Stimulated activated CD4-positive, alpha-beta T cell treated with anti-CD3 and anti-CD28 coated beads, Interleukin-15, amount 100 ng/mL, for 1 hour (primary cell): ENCODE results near the gene SLC10A7.
A peak's percentile ranks its signal among the peaks of the same experiment; 100 is the strongest.

ENCODE experiments used
- DNase-seq, 2 donors: peaks; one replicate each; pipeline ENCODE4 v3.0.0-alpha.2; 2020; ENCODE audit warnings: low read depth in 1 of 2, low spot score in 1 of 2

SLC10A7 gene

GRCh38 chr4:146263793-146264192 lies 257.9 kb downstream of the SLC10A7 start:
- DNase-seq = no peak

- no peak for DNase-seq
These were observed 260.7 kb downstream of the SLC10A7 start for GRCh38 chr4:146261041-146261440.

- DNase-seq = no peak
These were observed 261.2 kb downstream of the SLC10A7 start for GRCh38 chr4:146260521-146260920.

GRCh38 chr4:146257511-146257910 lies 264.2 kb downstream of the SLC10A7 start:
- DNase-seq = no peak

DNA sequence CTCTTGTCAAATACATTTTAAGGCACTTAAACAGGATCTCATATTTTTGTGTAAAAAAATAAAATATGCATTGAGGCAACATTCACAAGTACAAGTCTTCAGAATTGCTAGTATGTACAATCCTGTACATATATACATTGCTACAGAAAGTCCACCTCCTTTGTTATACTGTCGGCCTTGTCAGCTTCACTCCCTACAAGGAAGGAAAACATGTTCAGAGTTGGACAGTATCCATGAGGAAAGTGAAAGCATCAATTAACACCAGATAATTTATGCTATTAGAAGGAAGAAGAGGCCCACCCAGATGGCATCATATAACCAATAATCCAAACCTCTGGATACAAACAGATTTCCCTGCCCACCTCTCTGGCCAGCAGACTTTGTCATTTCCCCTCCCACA lies 265.4 kb downstream of the SLC10A7 start:
- no peak for DNase-seq

- no peak for DNase-seq
These were observed 265.9 kb downstream of the SLC10A7 start for GRCh38 chr4:146255874-146256273.

GRCh38 chr4:146255463-146255862 lies 266.3 kb downstream of the SLC10A7 start:
- no peak for DNase-seq

GRCh38 chr4:146252969-146253611 lies 268.6 kb downstream of the SLC10A7 start:
- no peak for DNase-seq

DNA sequence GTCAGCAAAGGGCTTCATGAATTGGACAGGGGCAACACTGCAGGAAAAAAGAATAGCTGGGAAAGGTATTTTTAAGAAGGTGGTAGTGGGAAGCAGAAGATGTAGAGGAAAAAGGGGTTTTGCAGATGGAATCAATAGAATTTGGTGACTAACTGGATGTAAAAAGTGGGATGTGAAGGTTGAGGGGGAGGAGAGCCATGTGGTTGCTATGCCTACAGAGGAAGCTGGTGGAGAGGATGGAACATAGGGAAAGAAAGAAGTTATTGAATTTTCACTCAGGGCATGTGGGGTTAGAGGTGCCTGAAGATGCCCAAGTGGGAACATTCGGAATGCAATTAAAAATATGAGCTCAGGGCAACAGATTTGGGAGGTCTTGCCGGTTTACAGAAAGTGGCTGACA lies 274.4 kb downstream of the SLC10A7 start:
- DNase-seq = no peak

GRCh38 chr4:146246381-146246780 lies 275.4 kb downstream of the SLC10A7 start:
- DNase-seq = no peak

DNA sequence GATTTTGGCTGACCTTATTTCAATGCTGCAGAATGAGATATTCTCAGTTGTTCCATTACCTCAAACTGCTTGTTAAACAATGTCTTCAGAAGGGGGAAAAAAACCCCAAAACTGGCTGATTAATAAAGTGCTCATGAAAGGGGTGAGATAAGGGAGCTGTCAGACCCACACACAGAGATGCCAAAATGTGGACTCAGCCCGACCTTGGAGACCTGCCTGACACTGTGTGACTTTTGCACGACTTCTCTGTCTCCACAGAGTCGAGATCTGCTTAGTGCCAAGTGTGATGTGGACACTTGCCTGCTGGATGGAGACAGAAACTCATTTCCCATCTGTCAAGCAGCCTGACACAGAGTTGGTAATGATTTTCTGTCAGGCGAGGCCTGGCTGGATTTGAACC lies 275.9 kb downstream of the SLC10A7 start:
- DNase-seq = no peak

DNA sequence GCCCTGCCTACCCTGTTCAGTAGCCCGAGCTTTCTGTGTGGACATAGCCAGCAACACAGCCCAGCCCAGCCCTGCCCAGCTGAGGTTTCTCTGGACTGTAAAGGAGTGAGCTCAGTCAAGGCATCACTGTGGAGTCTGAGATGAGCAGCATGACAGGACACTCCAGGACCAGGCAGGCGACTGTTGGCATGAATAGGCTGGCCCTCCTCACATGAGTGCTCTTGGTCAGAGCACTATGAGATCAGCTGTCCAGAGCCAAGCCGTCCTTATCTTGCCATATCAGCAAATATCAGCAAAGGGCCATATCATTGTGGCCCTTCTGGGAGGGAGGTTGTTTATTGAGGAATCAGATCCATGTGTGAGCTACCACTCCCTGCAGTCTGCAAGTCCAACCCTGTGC lies 276.5 kb downstream of the SLC10A7 start:
- DNase-seq = no peak

GRCh38 chr4:146244496-146244895 lies 277.2 kb downstream of the SLC10A7 start:
- DNase-seq = no peak

DNA sequence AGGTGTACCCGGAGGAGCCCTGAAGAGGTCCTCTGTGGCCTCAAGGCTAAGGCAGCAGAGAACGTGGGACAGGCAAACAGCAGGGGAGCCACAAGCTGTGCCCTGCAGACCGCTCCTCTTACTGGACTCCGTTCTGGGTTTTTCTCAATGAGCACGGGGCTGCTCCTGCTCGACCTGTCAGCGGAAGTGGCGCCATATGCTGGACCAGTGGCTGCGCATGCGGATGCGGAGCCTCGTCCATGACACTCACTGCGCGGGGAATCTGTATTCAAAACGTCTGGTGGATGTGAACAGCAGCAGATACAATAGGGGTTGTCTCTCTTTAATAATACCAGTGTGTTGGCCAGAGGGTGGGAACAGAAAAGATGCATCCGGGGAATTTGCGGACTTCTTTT lies 277.9 kb downstream of the SLC10A7 start:
- DNase-seq = no peak

GRCh38 chr4:146243141-146243882 lies 278.4 kb downstream of the SLC10A7 start:
- DNase-seq = peak in 1 of 2 donors; percentile 40

DNA sequence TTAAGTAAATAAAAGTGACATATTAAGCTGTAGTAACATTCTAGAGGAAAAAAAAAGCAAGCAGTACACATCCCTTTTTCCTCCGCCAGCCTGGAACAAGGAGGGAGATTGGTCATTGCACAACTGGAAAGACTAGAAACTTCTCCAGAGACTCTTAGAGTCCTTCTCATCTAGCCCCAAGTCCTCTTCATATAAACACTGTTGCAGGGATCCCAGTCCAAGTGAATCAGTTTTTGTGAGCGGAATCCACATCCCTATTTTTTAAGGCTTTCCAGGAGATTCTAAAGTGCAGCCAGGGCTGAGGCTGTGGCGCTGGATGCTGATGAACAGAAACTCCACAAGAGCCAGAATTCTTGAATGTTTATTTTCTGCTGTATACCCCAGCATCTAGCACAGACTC lies 283.6 kb downstream of the SLC10A7 start:
- DNase-seq = no peak

DNA sequence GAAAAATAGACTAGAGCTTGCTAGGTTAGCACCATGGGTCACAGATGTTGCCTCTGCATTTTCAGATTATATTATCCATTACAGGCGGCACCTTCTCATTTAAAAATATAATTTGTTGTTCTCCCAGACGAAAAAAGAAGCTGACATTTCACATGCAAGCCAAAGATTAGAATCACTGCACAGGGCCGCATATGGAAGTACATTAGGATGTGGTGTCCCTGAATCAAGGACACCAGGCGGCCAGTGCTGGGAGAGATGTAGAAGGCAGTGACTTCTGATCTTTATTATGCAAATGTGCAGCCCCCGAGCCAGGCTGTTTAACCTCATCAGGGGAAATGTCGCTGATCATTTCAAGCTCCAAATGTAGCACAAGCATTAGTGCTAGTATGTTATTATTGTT lies 284.6 kb downstream of the SLC10A7 start:
- DNase-seq = no peak

GRCh38 chr4:146236216-146236615 lies 285.5 kb downstream of the SLC10A7 start:
- no peak for DNase-seq

DNA sequence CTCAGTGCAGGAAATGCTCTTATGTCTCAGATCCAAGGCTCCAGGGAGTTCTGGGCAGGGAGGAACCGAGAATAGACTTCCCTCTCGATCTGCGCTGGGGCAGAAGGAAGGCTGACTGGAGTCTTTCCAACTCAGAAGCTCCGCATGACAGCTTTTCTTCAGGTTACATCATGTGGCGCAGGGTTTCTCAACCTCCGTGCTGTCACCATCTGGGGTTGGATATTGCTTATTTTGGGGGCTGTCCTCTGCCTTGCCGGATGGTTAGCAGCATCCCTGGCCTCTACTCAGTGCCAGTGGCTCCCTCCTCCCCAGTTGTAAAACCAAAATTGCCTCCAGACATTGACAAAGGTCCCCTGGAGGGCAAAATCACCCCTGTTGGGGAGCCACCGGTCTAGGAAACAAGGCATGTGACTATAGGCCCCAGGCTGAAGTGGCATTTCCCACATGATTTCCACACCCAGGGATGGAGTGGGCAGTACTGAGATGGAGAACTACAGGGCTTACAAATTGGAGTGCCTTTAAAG lies 286.0 kb downstream of the SLC10A7 start:
- DNase-seq = no peak

DNA sequence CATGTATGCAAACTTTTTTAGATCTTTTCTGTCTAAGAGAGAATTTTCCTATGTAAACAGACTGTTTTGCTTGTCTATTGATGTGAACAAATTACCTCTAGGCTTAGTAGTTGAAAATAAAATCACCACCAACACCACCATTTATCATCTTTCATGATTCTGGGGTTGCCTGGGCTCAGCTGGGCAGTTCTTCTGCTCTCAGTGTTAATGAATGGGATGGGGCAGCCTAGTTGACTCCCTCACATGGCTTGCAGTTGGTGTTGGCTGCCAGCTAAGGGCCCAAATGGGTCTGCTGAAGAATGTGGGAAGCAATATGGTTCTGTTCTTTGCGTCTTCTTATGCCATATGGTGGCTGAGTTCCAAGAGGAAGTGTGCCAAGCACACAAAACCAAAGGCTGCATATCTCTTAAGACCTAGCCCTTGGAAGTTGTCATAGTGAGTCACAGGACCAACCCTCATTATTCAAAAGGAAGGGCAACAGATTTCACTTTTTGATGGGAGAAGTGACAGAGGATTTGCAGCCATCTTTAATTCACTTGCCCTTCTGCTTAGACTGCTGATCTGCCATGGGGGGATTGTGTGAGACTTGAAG lies 289.5 kb downstream of the SLC10A7 start:
- DNase-seq = no peak

DNA sequence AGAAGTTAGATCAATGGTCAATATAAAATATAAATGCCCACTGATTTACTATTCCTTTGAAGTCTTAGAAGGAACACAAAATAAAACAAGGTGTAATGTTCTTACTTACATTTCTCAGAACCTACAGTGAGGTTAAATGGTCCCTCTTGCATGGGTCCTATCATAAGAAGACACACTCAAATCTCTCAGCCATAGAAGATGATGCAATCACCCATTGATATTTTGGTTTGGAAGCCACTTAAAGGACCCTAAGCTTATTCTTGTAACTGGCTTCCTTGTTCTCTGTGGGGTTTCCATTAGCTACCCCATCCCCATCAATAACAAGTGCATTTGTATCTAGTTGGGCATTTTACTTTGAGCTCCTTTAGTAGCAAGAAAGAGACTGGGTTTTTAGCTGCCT lies 292.3 kb downstream of the SLC10A7 start:
- no peak for DNase-seq

GRCh38 chr4:146224326-146224966 lies 297.3 kb downstream of the SLC10A7 start:
- DNase-seq = no peak
